HepG2 (cell line): ENCODE results near the gene TFAP2E. TPM values are rescaled to one million over a fixed set of nuclear protein-coding genes. Genes with fewer than 3 reads are reported as not detected.

ENCODE experiments used
- AGO1 ChIP-seq: fragments of 200-400 bp; formaldehyde crosslinking; IDR thresholded peaks from 2 replicates; pipeline ENCODE4 v1.6.1; 2017; ENCODE audit warnings: mild to moderate bottlenecking, low read depth, low read length, moderate library complexity; ENCODE audit not compliant: poor library complexity, severe bottlenecking
- AKNA ChIP-seq: sonication (generic); formaldehyde crosslinking; IDR thresholded peaks from 2 replicates; pipeline ENCODE4 v1.4.0; 2020; ENCODE audit warnings: missing genetic modification reagents, borderline replicate concordance
- ATRX ChIP-seq: sonication (generic); formaldehyde crosslinking; IDR thresholded peaks from 2 replicates; pipeline ENCODE4 v1.4.0; 2020; ENCODE audit warnings: missing genetic modification reagents, borderline replicate concordance
- EZH2 ChIP-seq: conservative IDR thresholded peaks from 2 replicates; pipeline ENCODE4 v1.6.1; 2012; ENCODE audit warnings: mild to moderate bottlenecking, low read depth, low read length, moderate library complexity
- GZF1 ChIP-seq: sonication (generic); formaldehyde crosslinking; IDR thresholded peaks from 2 replicates; pipeline ENCODE4 v1.5.1; 2020; ENCODE audit warnings: mild to moderate bottlenecking, missing genetic modification reagents
- IRF2 ChIP-seq: IDR thresholded peaks from 2 replicates; pipeline ENCODE4 v1.6.1; 2018; ENCODE audit warnings: missing genetic modification reagents, missing compliant biosample characterization
- PCBP2 ChIP-seq: fragments of 200-400 bp; formaldehyde crosslinking; optimal IDR thresholded peaks from 2 replicates; pipeline ENCODE3; 2018; ENCODE audit warnings: low read length, low read depth; ENCODE audit not compliant: poor library complexity, severe bottlenecking
- SNAPC4 ChIP-seq: sonication (generic); formaldehyde crosslinking; IDR thresholded peaks from 2 replicates; pipeline ENCODE4 v1.4.0; 2020; ENCODE audit warnings: mild to moderate bottlenecking, missing genetic modification reagents
- ZFP91 ChIP-seq: sonication (generic); formaldehyde crosslinking; IDR thresholded peaks from 2 replicates; pipeline ENCODE4 v1.9.0; 2022; ENCODE audit warnings: missing genetic modification reagents, mild to moderate bottlenecking, borderline replicate concordance
- ZNF501 ChIP-seq: sonication (generic); formaldehyde crosslinking; IDR thresholded peaks from 2 replicates; pipeline ENCODE4 v1.5.1; 2020; ENCODE audit warnings: mild to moderate bottlenecking, moderate library complexity, missing genetic modification reagents
- ZNF614 ChIP-seq: IDR thresholded peaks from 2 replicates; pipeline ENCODE4 v1.6.1; 2018; ENCODE audit warnings: missing biosample characterization, missing genetic modification reagents, inconsistent platforms, borderline replicate concordance
- ZNF891 ChIP-seq: sonication (generic); formaldehyde crosslinking; IDR thresholded peaks from 2 replicates; pipeline ENCODE4 v1.5.0; 2020; ENCODE audit warnings: mild to moderate bottlenecking, missing genetic modification reagents
- polyA plus RNA-seq, 8 experiments: library from polyadenylated mRNA; depleted of rRNA in 3 of 8; stranded (reverse) in 7 of 8; unstranded in 1 of 8; fragments of >200 nt; fragmentation: Illumina TruSeq in 4 of 8; extraction: Trizol in 4 of 8; gene quantifications; 2 replicates each; pipeline versions ENCODE4 v1.2.1 to v1.2.3, GENCODE V29; 2011 to 2016; ENCODE audit warnings: low read depth in 4 of 8, missing spikeins in 1 of 8, mixed read lengths in 1 of 8; ENCODE audit not compliant: insufficient read depth in 1 of 8
- total RNA-seq, 5 experiments: library from RNA; depleted of rRNA; stranded (reverse); fragments of >200 nt; fragmentation: Illumina TruSeq; extraction: Trizol; gene quantifications; 2 replicates each; pipeline ENCODE4 v1.2.3, GENCODE V29; 2016; ENCODE audit warnings: low read depth in 1 of 5
- TF ChIP-seq, protein P1 (sequence below): sonication (generic); formaldehyde crosslinking; conservative IDR thresholded peaks from 2 replicates; pipeline ENCODE4 v1.4.0; 2020; ENCODE audit warnings: missing genetic modification reagents

TFAP2E gene
- total and polyA plus RNA-seq, 2 of the 13 experiments (the other 11 are each of a cell fraction or from before 2014, with no cell fraction given), result 0.31 to 0.41 TPM

DNA sequence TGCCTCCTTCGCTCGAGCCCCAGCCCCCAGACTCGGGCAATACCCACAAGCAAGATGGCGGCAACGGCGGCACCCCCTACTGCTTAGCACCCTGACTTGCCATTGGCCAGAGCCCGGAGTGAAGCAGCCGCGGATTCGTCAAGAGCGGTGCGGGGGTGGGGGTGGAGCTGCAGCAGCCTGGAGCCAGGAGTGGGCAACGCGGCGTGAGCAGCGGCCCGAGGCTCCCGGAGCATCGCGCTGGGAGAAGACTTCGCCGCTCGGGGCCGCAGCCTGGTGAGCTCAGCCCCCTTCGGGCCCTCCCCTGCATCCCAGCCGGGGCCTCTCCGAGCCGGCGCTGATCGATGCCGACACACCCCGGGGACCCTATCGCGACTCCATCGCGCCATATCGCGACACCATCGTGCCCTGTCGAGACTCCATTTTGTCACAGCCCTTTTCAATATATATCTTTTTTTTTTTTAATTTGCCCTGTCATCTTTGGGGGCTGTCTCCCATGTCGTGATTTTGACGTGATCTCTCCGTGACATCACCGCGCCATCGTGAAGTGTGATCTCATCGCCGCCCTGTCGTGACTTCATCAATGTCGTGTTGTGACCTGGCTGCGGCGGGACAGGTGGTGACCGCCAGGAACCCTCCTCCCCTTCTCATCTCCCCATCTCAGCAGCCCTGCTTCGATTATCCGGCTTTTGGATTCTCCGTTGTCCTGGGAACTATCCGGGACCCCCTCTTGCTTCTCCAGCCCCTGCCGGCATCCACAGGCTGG lies 15.3 kb upstream of the TFAP2E start, which contains the start of gene NCDN (continued):
- peak; percentile 15; the same call in 1 of the 2 replicates for TF ChIP-seq ZNF501 (CRISPR knock-in tag)
- TF ChIP-seq GZF1 (CRISPR knock-in tag), result no peak
- TF ChIP-seq EZH2, result no peak
- TF ChIP-seq PCBP2, result no peak
- no peak for TF ChIP-seq ZNF891
- TF ChIP-seq ZFP91 (CRISPR knock-in tag), result peak; percentile 92
- TF ChIP-seq SNAPC4 (CRISPR knock-in tag), result peak; percentile 19; the same call in 1 of the 2 replicates
- no peak for TF ChIP-seq ATRX (CRISPR knock-in tag)
- TF ChIP-seq ZNF614 (CRISPR knock-in tag), result no peak
- peak; percentile 87 for TF ChIP-seq IRF2 (CRISPR knock-in tag)
- TF ChIP-seq, protein P1, sequence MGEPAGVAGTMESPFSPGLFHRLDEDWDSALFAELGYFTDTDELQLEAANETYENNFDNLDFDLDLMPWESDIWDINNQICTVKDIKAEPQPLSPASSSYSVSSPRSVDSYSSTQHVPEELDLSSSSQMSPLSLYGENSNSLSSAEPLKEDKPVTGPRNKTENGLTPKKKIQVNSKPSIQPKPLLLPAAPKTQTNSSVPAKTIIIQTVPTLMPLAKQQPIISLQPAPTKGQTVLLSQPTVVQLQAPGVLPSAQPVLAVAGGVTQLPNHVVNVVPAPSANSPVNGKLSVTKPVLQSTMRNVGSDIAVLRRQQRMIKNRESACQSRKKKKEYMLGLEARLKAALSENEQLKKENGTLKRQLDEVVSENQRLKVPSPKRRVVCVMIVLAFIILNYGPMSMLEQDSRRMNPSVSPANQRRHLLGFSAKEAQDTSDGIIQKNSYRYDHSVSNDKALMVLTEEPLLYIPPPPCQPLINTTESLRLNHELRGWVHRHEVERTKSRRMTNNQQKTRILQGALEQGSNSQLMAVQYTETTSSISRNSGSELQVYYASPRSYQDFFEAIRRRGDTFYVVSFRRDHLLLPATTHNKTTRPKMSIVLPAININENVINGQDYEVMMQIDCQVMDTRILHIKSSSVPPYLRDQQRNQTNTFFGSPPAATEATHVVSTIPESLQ (CRISPR knock-in tag), result no peak
- TF ChIP-seq AGO1, result no peak
- no peak for TF ChIP-seq AKNA (CRISPR knock-in tag)
